ENCODE measurements around the gene BRCA2. TPM values are rescaled to one million over a fixed set of nuclear protein-coding genes. Genes with fewer than 3 reads are reported as not detected.

The BRCA2 gene
- total RNA-seq, 1 donor from 2014 or later = 2.4 TPM

GRCh38 chr13:32317716-32318465 lies 2.6 kb downstream of the BRCA2 start:
- Histone ChIP-seq H3K36me3 (no peaks in the 10 kb centered on the region), H3K9me3 (no peaks in the 10 kb centered on the region), H3K4me3 (no peak overlapping the region), H3K27me3 (ENCODE audit: low read depth) (no peaks in the 10 kb centered on the region), H3K27ac (no peak overlapping the region), H3K4me1 (no peaks in the 10 kb centered on the region)
- no peak for TF ChIP-seq CTCF (IDR thresholded peaks at IDR 0.05)
- no peak for ATAC-seq
- DNase-seq = no peak
- intact Hi-C loops (cut with DNase I) = loop anchor here (10.0 kb wide), 1 partner anchor 403 kb away; no protein-coding TSS in a partner anchor

DNA sequence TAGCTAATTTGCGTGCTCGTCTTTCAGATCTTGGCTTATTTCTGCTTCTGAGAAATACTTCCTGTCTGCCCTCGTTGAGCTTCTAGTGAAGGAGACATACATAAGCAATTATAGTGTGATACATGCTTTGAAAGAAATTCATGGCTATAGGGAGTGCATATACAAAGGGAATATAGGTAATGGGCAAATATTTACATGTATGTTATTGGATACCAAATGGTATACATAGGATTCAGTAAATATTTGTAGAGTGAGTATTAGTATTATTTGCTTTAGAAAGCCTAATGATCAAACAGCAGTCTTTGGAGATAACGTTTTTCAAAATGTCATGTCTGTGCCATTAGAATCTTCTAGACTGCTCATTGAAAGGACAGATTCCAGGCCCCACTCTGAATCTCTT lies 5.2 kb downstream of the BRCA2 start:
- Histone ChIP-seq H3K27me3 (ENCODE audit: low read depth) (no peaks in the 10 kb centered on the region), H3K9me3 (no peaks in the 10 kb centered on the region), H3K27ac (no peak overlapping the region), H3K4me3 (no peak overlapping the region), H3K36me3 (no peaks in the 10 kb centered on the region), H3K4me1 (no peaks in the 10 kb centered on the region)
- TF ChIP-seq CTCF (IDR thresholded peaks at IDR 0.05) = no peak
- intact Hi-C loops (cut with DNase I) = no loop called here
- ATAC-seq (no peak), DNase-seq (no peak)

DNA sequence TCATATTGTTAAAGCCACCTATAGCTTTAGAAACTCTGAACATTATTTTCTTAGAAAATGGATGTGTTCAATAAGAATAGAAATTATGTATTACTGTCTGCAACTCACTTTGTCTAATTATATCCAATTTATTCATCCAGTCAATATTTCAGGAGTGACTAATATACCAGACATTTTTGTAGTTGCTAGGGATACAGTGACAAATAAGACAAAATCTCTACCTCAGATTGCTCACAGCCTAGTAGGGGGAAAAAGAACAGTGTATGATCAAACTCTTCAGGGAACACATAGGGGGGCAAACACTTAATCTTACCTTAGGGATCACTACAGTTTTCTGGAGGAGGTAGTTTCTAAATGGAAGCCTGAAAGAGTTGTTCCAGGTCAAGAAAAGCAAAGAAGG lies 8.6 kb downstream of the BRCA2 start:
- Histone ChIP-seq H3K27me3 (ENCODE audit: low read depth) (no peaks in the 10 kb centered on the region), H3K27ac (no peak overlapping the region), H3K36me3 (no peaks in the 10 kb centered on the region), H3K9me3 (no peaks in the 10 kb centered on the region), H3K4me3 (no peak overlapping the region), H3K4me1 (no peaks in the 10 kb centered on the region)
- intact Hi-C loops (cut with DNase I) = no loop called here
- DNase-seq (no peak), ATAC-seq (no peak)
- TF ChIP-seq CTCF (IDR thresholded peaks at IDR 0.05) = no peak

- no peak for TF ChIP-seq CTCF (IDR thresholded peaks at IDR 0.05)
- H3K4me3 ChIP-seq = no peak overlapping the region
- H3K9me3 ChIP-seq = no peaks in the 10 kb centered on the region
- no peaks in the 10 kb centered on the region for H3K27me3 ChIP-seq (ENCODE audit: low read depth)
- H3K36me3 ChIP-seq = no peaks in the 10 kb centered on the region
- no peaks in the 10 kb centered on the region for H3K4me1 ChIP-seq
- intact Hi-C loops (cut with DNase I) = no loop called here
- DNase-seq = no peak
- no peak for ATAC-seq
- no peak overlapping the region for H3K27ac ChIP-seq
Measured at GRCh38 chr13:32330441-32330840, 15.1 kb downstream of the BRCA2 start.

- intact Hi-C loops (cut with DNase I) = no loop called here
- no peak overlapping the region for H3K27ac ChIP-seq
- H3K9me3 ChIP-seq = no peaks in the 10 kb centered on the region
- no peak for DNase-seq
- ATAC-seq = no peak
- no peak for TF ChIP-seq CTCF (IDR thresholded peaks at IDR 0.05)
- no peaks in the 10 kb centered on the region for H3K27me3 ChIP-seq (ENCODE audit: low read depth)
- no peak overlapping the region for H3K4me3 ChIP-seq
- H3K4me1 ChIP-seq = no peaks in the 10 kb centered on the region
- H3K36me3 ChIP-seq = no peaks in the 10 kb centered on the region
Measured at GRCh38 chr13:32334671-32335070, 19.4 kb downstream of the BRCA2 start.
